K562 (cell line): Measurements from ENCODE around the gene MCCD1. TPM values are rescaled to one million over a fixed set of nuclear protein-coding genes. Genes with fewer than 3 reads are reported as not detected.

ENCODE experiments used
- ATAC-seq: fragments of 200-7000 bp; cut with Tn5 transposase; 3 replicates; pipeline ENCODE4 v1.9.1; 2020; ENCODE audit warnings: moderate library complexity
- BruUV-seq: library from RNA; stranded (reverse); fragments of 400-500 nt; replicated peaks from 2 replicates; lab custom pipeline; 2021; lab: Mats Ljungman, UMichigan
- CTCF ChIA-PET: fragments of 300-600 bp; formaldehyde crosslinking; extraction: SDS; loops from one replicate; lab custom pipeline; 2021; ENCODE audit warnings: low intra/inter-chr PET ratio; lab: Yijun Ruan, JAX
- POLR2A ChIA-PET: fragments of 300-600, 350-650 bp; sonication (Branson Sonifier 250); formaldehyde crosslinking; extraction: SDS; loops from one replicate; lab custom pipeline; 2021; ENCODE audit warnings: antibody characterized with exemption, inconsistent platforms; lab: Yijun Ruan, JAX
- DNase-seq, 4 experiments: peaks; one replicate each; pipeline versions ENCODE4 v3.0.0 to v3.0.0-alpha.2; 2011 to 2018; ENCODE audit warnings: low spot score in 3 of 4, mixed read lengths in 3 of 4; ENCODE audit errors: extremely low read depth in 1 of 4
- FAIRE-seq: peaks from 2 replicates; lab custom pipeline; 2011; peaks lifted over from hg19 to GRCh38; lab: Jason Lieb, UNC
- H2AFZ ChIP-seq: 2 replicates; pipeline ENCODE4 v1.6.0; 2011; ENCODE audit warnings: low read depth, low read length, control low read depth, inconsistent platforms
- H3K27ac ChIP-seq: fragments of 200-600 bp; 3 replicates; pipeline ENCODE4 v1.8.0; 2011; ENCODE audit warnings: low read depth, mild to moderate bottlenecking, control low read depth, inconsistent platforms, low read length, moderate library complexity, mixed read lengths; ENCODE audit errors: extremely low read depth
- H3K27me3 ChIP-seq, 2 experiments: fragments of 300-600 bp in 1 of 2; 2 replicates in 1 of 2; 3 replicates in 1 of 2; pipeline versions ENCODE4 v1.6.0 to v1.8.0; 2011; ENCODE audit warnings: inconsistent platforms in 2 of 2, low read length in 2 of 2, mild to moderate bottlenecking in 1 of 2, mixed read lengths in 1 of 2, moderate library complexity in 1 of 2; ENCODE audit not compliant: control insufficient read depth in 2 of 2, insufficient read depth in 2 of 2
- H3K36me3 ChIP-seq: fragments of 300-600 bp; 3 replicates; pipeline ENCODE4 v1.8.0; 2011; ENCODE audit warnings: mild to moderate bottlenecking, low read length, inconsistent platforms; ENCODE audit not compliant: control insufficient read depth, insufficient read depth
- H3K4me1 ChIP-seq, 2 experiments: fragments of 200-600 bp in 1 of 2; replicated peaks in 1 of 2; 2 replicates in 1 of 2; 3 replicates in 1 of 2; pipeline versions ENCODE4 v1.5.1 to v1.8.0; 2011; ENCODE audit warnings: inconsistent platforms in 2 of 2, low read length in 2 of 2, mild to moderate bottlenecking in 1 of 2, mixed read lengths in 1 of 2, moderate library complexity in 1 of 2; ENCODE audit not compliant: control insufficient read depth in 2 of 2, insufficient read depth in 2 of 2
- H3K4me2 ChIP-seq: 2 replicates; pipeline ENCODE4 v1.6.1; 2011; ENCODE audit warnings: low read length, control low read depth, inconsistent platforms, mixed read lengths; ENCODE audit not compliant: insufficient read depth
- H3K4me3 ChIP-seq: fragments of 200-600 bp; sonication (generic), shearing (Covaris generic); 2 replicates; pipeline ENCODE4 v1.5.1; 2016; ENCODE audit warnings: control low read depth, inconsistent platforms
- H3K79me2 ChIP-seq: fragments of 200-600 bp; 3 replicates; pipeline ENCODE4 v1.8.0; 2011; ENCODE audit warnings: low read length, inconsistent platforms; ENCODE audit not compliant: control insufficient read depth, insufficient read depth
- H3K9ac ChIP-seq, 2 experiments: 2 replicates each; pipeline versions ENCODE4 v1.6.0 to v1.6.1; 2011; ENCODE audit warnings: low read depth in 2 of 2, low read length in 2 of 2, control low read depth in 1 of 2, inconsistent platforms in 1 of 2, mild to moderate bottlenecking in 1 of 2, mixed read lengths in 1 of 2; ENCODE audit not compliant: insufficient read depth in 1 of 2
- H3K9me1 ChIP-seq: one replicate; pipeline ENCODE4 v1.6.0; 2011; ENCODE audit warnings: inconsistent platforms, mild to moderate bottlenecking, low read length, moderate library complexity; ENCODE audit not compliant: control insufficient read depth, insufficient read depth
- H3K9me3 ChIP-seq: replicated peaks from 2 replicates; pipeline ENCODE4 v1.5.1; 2011; ENCODE audit warnings: low read depth, low read length, inconsistent platforms; ENCODE audit not compliant: control insufficient read depth, insufficient read depth
- H4K20me1 ChIP-seq: replicated peaks from 2 replicates; pipeline ENCODE4 v1.6.1; 2011; ENCODE audit warnings: low read length, inconsistent platforms, mixed read lengths; ENCODE audit not compliant: control insufficient read depth, insufficient read depth
- BRD9 ChIP-seq: fragments of 450-650 bp; IDR thresholded peaks from 2 replicates; pipeline ENCODE4 v1.6.1; 2018; ENCODE audit warnings: low read depth; ENCODE audit not compliant: partially characterized antibody
- CBX2 ChIP-seq: fragments of 200-600 bp; sonication (generic); IDR thresholded peaks from one replicate; pipeline ENCODE4 v1.6.1; 2012; ENCODE audit warnings: mild to moderate bottlenecking, low read length, inconsistent platforms; ENCODE audit not compliant: insufficient read depth, poor library complexity, severe bottlenecking
- E2F3 ChIP-seq: fragments of 250-450 bp; sonication (Bioruptor Pico); IDR thresholded peaks from 2 replicates; pipeline ENCODE4 v1.4.0; 2020; ENCODE audit warnings: mild to moderate bottlenecking
- EWSR1 ChIP-seq: fragments of 450-650 bp; IDR thresholded peaks from 2 replicates; pipeline ENCODE4 v1.6.1; 2018; ENCODE audit warnings: borderline replicate concordance, mild to moderate bottlenecking, low read depth, moderate library complexity; ENCODE audit not compliant: partially characterized antibody
- HEY1 ChIP-seq: fragments of 250-450 bp; sonication (Bioruptor Pico); IDR thresholded peaks from 2 replicates; pipeline ENCODE4 v1.5.0; 2020; ENCODE audit warnings: mild to moderate bottlenecking, moderate library complexity, borderline replicate concordance
- NR2C1 ChIP-seq, 2 experiments: fragments of 450-650 bp; IDR thresholded peaks; 2 replicates each; pipeline ENCODE4 v1.6.1; 2017; ENCODE audit warnings: mild to moderate bottlenecking in 2 of 2, antibody characterized with exemption in 1 of 2, inconsistent platforms in 1 of 2, missing compliant biosample characterization in 1 of 2, missing genetic modification characterization in 1 of 2
- PHF21A ChIP-seq: fragments of 450-650 bp; IDR thresholded peaks from 2 replicates; pipeline ENCODE4 v1.6.1; 2017; ENCODE audit warnings: low read depth, borderline replicate concordance
- POLR2AphosphoS5 ChIP-seq: IDR thresholded peaks from 2 replicates; pipeline ENCODE4 v1.6.1; 2011; ENCODE audit warnings: mild to moderate bottlenecking, low read depth, low read length, moderate library complexity; ENCODE audit not compliant: control insufficient read depth, insufficient read depth
- PURB ChIP-seq: sonication (generic); formaldehyde crosslinking; IDR thresholded peaks from 2 replicates; pipeline ENCODE4 v1.9.0; 2021; ENCODE audit warnings: low read depth, mild to moderate bottlenecking, missing genetic modification reagents
- SREBF1 ChIP-seq: fragments of 150-350 bp; IDR thresholded peaks from 2 replicates; pipeline ENCODE4 v1.6.1; 2014; ENCODE audit warnings: antibody characterized with exemption, low read depth, low read length, borderline replicate concordance
- SUPT5H ChIP-seq: fragments of 450-650 bp; IDR thresholded peaks from 2 replicates; pipeline ENCODE4 v1.6.1; 2016
- THRAP3 ChIP-seq: fragments of 450-650 bp; IDR thresholded peaks from 2 replicates; pipeline ENCODE4 v1.6.1; 2016; ENCODE audit warnings: mild to moderate bottlenecking, inconsistent platforms, borderline replicate concordance
- ZNF311 ChIP-seq: fragments of 250-450 bp; sonication (Bioruptor Pico); IDR thresholded peaks from 2 replicates; pipeline ENCODE4 v1.4.0; 2020; ENCODE audit warnings: mild to moderate bottlenecking, moderate library complexity
- ZNF583 ChIP-seq: fragments of 250-450 bp; sonication (Bioruptor Pico); IDR thresholded peaks from 2 replicates; pipeline ENCODE4 v1.4.0; 2020
- WGBS: fragments of 100-300 bp; shearing (Covaris generic); methylation state at CpG from one replicate; pipeline ENCODE4 v1.1.6; 2016; ENCODE audit warnings: low coverage, mixed read lengths; ENCODE audit not compliant: insufficient coverage; ENCODE audit errors: missing lambda C conversion rate; 5-methylcytosine and 5-hydroxymethylcytosine counted together
- in situ Hi-C: fragments of 300-500 bp; cut with MboI; formaldehyde crosslinking; loops from 4 replicates; pipeline ENCODE4 v1.15.0; 2018; ENCODE audit warnings: inconsistent platforms, mixed read lengths
- intact Hi-C: fragments of 100-400 bp; cut with micrococcal nuclease; formaldehyde crosslinking; loops from 2 replicates; pipeline ENCODE4 v1.14.2; 2022
- polyA plus RNA-seq, 8 experiments: library from polyadenylated mRNA; depleted of rRNA in 4 of 8; stranded (reverse) in 5 of 8; unstranded in 3 of 8; fragments of >200 nt; fragmentation: Nextera tagmentation in 2 of 8; fragmentation: Illumina TruSeq in 1 of 8; extraction: Ambion mirVana in 2 of 8; extraction: Trizol in 1 of 8; gene quantifications; 2 replicates each; pipeline versions ENCODE4 v1.2.1 to v1.2.3, GENCODE V29; 2011 to 2014; ENCODE audit warnings: inconsistent platforms in 1 of 8, missing spikeins in 1 of 8
- total RNA-seq, 7 experiments: library from RNA; depleted of rRNA in 6 of 7; stranded (reverse); fragments of >200 nt in 6 of 7; fragmentation: Illumina TruSeq in 2 of 7; extraction: Trizol in 2 of 7; gene quantifications; 2 replicates each; pipeline versions ENCODE4 v1.2.1 to v1.2.3, GENCODE V29; 2011 to 2021; ENCODE audit warnings: low replicate concordance in 1 of 7
- TF ChIP-seq, protein P1 (sequence below): sonication (generic); formaldehyde crosslinking; IDR thresholded peaks from 2 replicates; pipeline ENCODE4 v1.8.1; 2023; ENCODE audit warnings: mild to moderate bottlenecking, missing genetic modification reagents, moderate library complexity
- TF ChIP-seq, protein P2 (sequence below): conservative IDR thresholded peaks from 2 replicates; pipeline ENCODE4 v1.6.1; 2011; ENCODE audit warnings: low read depth, mild to moderate bottlenecking, low read length; ENCODE audit not compliant: control insufficient read depth
- TF ChIP-seq, protein P3 (sequence below): IDR thresholded peaks from 2 replicates; pipeline ENCODE4 v1.6.1; 2011; ENCODE audit warnings: borderline replicate concordance, low read depth, mild to moderate bottlenecking, moderate library complexity, low read length; ENCODE audit not compliant: insufficient read depth, poor library complexity, severe bottlenecking

MCCD1 gene
- total and polyA plus RNA-seq, 9 of the 15 experiments (the other 6 are each of a cell fraction or from before 2014, with no cell fraction given), result not detected

DNA sequence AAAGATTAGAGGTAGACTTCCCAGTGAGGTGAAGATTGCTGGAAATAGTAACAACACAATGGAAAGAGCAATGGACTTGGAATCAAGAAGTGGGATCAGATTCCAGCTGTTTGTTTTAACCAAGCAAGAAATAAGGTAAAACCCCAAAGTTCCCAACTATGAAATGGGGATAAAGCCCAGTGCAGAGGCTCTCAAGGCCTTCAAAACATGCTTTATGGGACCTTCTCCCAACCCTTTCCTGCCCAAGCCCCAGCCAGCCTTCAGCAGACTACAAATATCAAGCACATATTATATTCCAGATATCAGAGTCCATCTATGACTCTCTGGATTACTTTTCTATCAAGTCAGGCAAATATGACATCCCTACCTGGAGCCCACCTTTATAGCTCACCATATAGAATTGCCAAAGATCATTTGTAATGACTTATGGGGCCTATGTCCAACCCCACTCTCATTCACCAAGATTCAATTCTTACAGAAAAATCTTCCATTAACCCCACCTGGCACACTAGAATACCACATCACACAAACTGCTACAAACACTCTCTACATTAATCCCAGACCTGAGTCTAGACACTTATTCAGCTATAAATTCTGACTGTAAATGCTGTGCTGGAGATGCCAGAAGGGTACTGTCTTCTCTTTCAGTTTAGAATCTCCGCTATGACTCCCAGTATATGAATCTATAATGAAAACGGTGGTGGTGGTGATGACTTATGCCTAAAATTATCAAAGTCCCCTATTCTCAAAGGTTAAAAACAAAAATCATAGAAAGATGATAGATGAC, 7.0 kb downstream of the MCCD1 start:
- peaks cover 12 to 18% of the 10 kb centered on the region in 2 experiments for H3K4me1 ChIP-seq
- BruUV-seq, result no TSS peak
- H2AFZ ChIP-seq, result no peak overlapping the region
- peaks cover 21% of the 10 kb centered on the region for H3K9me1 ChIP-seq
- H3K9me3 ChIP-seq, result no peaks in the 10 kb centered on the region
- intact Hi-C loops, result no loop called here
- in situ Hi-C loops, result loop anchor here (25.0 kb wide), 1 partner anchor 1427 kb away; the partner anchor contains the start of genes BRD2 and HLA-DMA
- H3K27me3 ChIP-seq, result no peaks in the 10 kb centered on the region
- POLR2A ChIA-PET, result interaction anchor here (0.7 to 1.1 kb wide), 3 partner anchors 19 to 67 kb away, joined by 3 read pairs; no protein-coding TSS in a partner anchor
- no peak overlapping the region for H3K4me2 ChIP-seq
- DNase-seq, result no peak
- H4K20me1 ChIP-seq, result peaks cover 62% of the 10 kb centered on the region
- no peak for ATAC-seq
- CTCF ChIA-PET, result no interaction called here
- no peak overlapping the region for H3K9ac ChIP-seq
- H3K4me3 ChIP-seq, result no peak overlapping the region
- WGBS, result 71% methylated on average over 2 of the region's 2 CpGs
- H3K79me2 ChIP-seq, result peaks cover 75% of the 10 kb centered on the region
- H3K36me3 ChIP-seq, result peaks cover 100% of the 10 kb centered on the region
- H3K27ac ChIP-seq, result no peak overlapping the region
- FAIRE-seq, result no peak
- TF ChIP-seq SUPT5H, result peak; percentile 56; the same call in 1 of the 2 replicates
- TF ChIP-seq BRD9, result no peak
- TF ChIP-seq E2F3 (CRISPR knock-in tag), result no peak
- no peak for TF ChIP-seq HEY1 (CRISPR knock-in tag)
- TF ChIP-seq POLR2AphosphoS5, result peak; percentile 42; the same call in 1 of the 2 replicates
- no peak for TF ChIP-seq SREBF1
- TF ChIP-seq, protein P1, sequence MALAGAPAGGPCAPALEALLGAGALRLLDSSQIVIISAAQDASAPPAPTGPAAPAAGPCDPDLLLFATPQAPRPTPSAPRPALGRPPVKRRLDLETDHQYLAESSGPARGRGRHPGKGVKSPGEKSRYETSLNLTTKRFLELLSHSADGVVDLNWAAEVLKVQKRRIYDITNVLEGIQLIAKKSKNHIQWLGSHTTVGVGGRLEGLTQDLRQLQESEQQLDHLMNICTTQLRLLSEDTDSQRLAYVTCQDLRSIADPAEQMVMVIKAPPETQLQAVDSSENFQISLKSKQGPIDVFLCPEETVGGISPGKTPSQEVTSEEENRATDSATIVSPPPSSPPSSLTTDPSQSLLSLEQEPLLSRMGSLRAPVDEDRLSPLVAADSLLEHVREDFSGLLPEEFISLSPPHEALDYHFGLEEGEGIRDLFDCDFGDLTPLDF, result no peak
- no peak for TF ChIP-seq EWSR1
- no peak for TF ChIP-seq ZNF583 (CRISPR knock-in tag)
- TF ChIP-seq PURB, result no peak
- TF ChIP-seq THRAP3, result no peak
- no peak for TF ChIP-seq CBX2
- TF ChIP-seq, protein P2, sequence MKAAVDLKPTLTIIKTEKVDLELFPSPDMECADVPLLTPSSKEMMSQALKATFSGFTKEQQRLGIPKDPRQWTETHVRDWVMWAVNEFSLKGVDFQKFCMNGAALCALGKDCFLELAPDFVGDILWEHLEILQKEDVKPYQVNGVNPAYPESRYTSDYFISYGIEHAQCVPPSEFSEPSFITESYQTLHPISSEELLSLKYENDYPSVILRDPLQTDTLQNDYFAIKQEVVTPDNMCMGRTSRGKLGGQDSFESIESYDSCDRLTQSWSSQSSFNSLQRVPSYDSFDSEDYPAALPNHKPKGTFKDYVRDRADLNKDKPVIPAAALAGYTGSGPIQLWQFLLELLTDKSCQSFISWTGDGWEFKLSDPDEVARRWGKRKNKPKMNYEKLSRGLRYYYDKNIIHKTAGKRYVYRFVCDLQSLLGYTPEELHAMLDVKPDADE, result no peak
- TF ChIP-seq ZNF311 (CRISPR knock-in tag), result no peak
- TF ChIP-seq, protein P3, sequence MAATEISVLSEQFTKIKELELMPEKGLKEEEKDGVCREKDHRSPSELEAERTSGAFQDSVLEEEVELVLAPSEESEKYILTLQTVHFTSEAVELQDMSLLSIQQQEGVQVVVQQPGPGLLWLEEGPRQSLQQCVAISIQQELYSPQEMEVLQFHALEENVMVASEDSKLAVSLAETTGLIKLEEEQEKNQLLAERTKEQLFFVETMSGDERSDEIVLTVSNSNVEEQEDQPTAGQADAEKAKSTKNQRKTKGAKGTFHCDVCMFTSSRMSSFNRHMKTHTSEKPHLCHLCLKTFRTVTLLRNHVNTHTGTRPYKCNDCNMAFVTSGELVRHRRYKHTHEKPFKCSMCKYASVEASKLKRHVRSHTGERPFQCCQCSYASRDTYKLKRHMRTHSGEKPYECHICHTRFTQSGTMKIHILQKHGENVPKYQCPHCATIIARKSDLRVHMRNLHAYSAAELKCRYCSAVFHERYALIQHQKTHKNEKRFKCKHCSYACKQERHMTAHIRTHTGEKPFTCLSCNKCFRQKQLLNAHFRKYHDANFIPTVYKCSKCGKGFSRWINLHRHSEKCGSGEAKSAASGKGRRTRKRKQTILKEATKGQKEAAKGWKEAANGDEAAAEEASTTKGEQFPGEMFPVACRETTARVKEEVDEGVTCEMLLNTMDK, result no peak
- no peak for TF ChIP-seq NR2C1 (IDR thresholded peaks at IDR 0.05)
- TF ChIP-seq NR2C1 (tag; IDR thresholded peaks at IDR 0.05), result no peak
- no peak for TF ChIP-seq PHF21A
